NCI-H187 treated with DMSO at 0.1 percent for 48 hours (cell line): ENCODE results near the gene CD2AP.
"Not testable (repeated sequence)": the region's sequence is repeated elsewhere in the genome, so short reads cannot be mapped to it uniquely, and the experiment has no call there.

Experiments used
- DNase-seq: peaks from one replicate; lab custom pipeline; 2025; lab: John Stamatoyannopoulos, UW

Gene CD2AP

GRCh38 chr6:47634210-47635047 is 156.8 kb downstream of the CD2AP start:
- DNase-seq: no peak

DNA sequence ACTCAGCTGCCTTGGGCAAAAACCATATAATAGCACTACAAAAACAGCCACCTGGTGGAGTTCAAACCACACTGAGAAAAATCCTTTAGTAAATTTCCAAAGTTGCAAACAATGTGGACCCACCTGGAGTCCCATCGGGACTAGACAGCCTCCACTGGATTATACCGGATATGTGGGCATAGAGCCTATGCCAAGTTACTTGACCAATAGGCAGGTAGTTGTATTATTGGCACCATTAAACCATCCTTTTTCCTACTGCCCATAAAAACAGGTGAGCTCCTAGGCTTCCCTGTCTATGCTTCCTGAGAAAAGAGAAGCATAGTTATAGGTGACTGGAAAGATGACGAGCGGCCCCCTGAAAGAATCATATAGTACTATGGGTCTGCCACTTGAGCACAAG is 169.1 kb downstream of the CD2AP start:
- DNase-seq: no peak

- no peak for DNase-seq
Observed at GRCh38 chr6:47647188-47647587, 169.6 kb downstream of the CD2AP start.

DNA sequence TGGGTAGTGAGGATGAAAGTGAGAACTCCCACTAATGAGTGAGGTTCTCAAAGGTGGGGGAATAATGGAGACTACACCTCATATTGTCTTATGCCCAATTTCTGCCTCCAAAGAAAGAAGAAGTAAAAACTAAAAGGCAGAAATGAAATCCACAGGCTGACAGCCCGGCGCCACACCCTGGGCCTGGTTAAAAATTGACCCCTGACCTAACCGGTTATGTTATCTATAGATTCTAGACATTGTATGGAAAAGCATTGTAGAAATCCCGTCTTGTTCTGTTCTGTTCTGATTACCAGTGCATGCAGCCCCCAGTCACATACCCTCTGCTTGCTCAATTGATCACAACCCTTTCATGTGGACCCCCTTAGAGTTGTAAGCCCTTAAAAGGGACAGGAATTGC is 170.0 kb downstream of the CD2AP start:
- not testable (repeated sequence) for DNase-seq

DNA sequence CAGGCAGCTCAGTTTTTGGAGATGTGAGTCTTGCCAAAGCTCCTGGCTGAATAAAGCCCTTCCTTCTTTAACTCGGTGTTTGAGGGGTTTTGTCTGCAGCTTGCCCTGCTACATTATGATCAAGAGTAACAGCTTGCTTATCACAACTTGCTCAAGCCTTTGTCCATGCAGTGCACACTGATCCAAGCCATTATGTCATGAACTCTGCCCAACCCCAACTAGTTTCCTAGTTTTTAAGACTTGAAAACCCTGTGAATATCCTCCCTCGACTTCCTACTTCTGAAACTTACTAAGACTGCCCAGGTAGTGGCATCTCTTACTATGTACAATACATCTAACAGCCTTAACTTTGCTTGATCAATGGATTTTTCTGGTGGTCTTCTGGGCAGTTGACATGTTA is 170.4 kb downstream of the CD2AP start:
- no peak for DNase-seq

- DNase-seq: no peak
Observed at GRCh38 chr6:47650553-47651432, 173.2 kb downstream of the CD2AP start.

DNA sequence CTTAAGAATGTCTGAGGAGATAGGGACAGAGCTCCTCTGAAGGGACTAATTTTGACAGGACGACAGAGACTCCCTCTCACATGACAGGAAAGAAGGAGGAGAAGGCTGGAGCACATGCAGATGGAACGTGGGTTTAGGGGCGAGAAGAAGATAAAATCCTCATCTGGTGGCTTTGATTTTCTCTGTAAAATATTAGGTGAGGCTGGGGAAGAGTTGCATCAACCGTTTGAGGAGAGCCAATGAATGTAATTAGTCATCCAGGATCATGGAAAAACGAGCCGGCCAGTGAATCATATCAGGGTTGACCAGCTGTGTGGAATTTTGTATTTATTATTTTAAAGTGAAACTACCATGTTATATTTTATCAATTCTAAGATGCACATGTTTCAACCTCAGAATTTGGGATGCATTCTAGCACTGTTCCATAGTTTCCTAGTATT is 173.9 kb downstream of the CD2AP start:
- DNase-seq: no peak

DNA sequence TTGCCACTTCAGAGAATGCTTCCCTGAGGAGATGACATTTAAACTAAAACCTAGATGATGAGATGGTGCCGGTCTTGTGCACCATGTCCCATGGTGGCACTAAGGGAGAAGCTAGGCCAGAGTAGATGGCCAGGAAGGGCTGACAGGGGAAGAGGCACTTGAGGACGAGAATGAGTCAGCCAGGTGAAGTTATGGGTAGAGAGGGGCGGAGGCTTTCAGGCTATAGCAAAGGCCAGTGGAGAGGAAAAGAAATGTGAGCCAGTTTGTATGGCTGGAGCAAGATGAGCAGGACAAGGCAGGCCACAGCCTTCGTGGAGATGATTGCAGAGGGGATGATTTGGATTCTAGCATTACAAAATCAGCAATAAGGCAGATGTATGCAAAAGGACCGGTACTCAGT is 176.1 kb downstream of the CD2AP start:
- DNase-seq: no peak

- no peak for DNase-seq
Observed at GRCh38 chr6:47654255-47654654, 176.7 kb downstream of the CD2AP start.

DNA sequence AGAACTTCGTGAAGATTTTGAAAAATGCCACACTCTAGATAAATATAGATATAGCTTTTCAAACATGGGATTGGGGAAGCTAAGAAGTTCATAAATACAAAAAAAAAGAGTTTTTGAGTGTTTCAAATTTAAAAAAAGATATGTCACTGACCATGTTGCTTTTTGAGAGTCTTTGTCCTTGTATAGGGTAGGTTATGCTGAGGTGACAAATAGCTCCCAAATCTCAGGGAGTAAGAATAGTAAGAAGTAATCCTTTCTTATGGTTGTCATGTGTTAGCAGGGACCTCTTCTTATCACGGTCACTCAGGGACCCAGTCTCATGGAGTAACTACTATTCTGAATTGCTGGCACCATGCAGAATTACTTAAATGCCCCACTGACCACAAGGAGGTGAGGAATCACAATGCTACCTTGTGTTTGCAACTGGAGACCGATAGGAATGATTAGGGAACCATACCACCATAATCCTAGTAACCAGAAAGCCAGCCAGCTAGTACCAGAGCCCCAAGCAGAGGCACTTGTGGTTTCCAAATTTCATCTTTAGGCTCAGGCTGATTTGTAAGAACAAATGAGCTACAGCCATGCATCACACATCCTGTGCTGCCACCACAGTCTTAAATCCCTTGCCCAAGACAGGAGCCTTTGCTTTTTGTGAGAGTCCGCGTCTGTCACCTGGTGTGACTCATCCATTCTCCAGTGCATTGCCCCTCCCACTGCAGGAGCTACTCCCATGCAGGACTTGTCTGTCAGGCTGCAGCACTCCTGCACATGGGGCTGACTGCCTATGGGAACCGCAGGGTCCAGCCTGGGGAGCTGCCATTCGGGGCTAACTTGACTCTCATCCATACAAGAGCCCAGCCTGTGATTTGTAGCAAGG is 178.4 kb downstream of the CD2AP start:
- DNase-seq: no peak

DNA sequence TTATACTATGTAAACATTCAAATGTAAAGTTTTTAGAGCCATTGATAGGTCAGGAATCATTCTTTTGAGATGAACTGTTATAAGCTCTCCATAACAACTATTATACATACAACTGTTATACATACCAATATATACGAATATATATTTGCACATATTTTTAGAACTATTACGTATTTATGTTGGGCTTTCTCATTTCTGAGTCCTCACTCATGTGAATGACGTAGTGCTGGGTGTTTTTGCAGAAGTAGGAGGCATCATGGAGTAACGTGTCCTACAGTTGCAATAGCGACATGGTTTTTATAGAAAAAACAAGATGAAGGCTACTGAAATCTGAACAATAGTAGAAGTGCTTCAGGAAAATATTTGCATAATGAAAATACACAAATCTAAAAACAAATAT is 184.4 kb downstream of the CD2AP start:
- DNase-seq: no peak

- no peak for DNase-seq
Observed at GRCh38 chr6:47663462-47664216, 186.1 kb downstream of the CD2AP start.

DNA sequence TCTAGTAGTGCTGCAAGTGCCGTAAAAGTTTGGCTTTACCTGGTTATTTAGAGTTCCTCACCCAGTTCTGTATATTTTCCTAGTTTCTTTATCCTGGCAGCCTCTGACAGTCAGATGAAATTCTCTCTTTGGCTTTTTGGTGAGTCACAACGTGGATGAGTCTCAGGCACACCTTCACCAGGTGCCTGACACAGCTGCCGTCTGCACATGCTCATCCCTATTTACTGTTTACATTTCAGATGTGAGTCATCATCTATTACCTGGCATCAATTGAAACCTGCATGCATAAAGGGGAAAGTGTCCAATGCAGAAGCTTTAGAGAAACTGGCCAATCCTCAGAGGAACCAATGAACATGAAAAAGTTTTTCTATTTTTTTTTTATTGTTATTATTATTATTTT is 187.5 kb downstream of the CD2AP start:
- DNase-seq: no peak

- no peak for DNase-seq
Observed at GRCh38 chr6:47669684-47670513, 192.3 kb downstream of the CD2AP start.

- DNase-seq: no peak
Observed at GRCh38 chr6:47670851-47671250, 193.3 kb downstream of the CD2AP start.

GRCh38 chr6:47671777-47672176 is 194.2 kb downstream of the CD2AP start:
- no peak for DNase-seq

DNA sequence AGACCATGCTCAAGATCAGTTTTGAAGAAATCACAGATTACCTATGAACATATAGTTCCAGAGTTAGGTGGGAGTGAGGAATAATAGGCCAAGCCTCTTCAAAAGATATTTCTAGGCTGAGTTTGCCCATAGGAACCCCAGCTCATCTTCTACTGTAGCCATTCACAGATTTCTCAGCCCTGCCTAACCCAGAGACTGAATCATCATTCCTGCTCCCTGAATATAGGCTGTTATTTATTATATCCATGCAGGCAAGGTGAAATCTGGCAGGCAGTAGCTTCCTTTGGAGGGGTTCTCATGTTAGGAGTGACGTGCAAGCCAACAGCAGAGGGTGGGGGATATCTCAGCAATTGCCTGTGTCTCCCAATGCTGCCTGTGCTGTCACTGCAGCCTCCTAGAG is 195.2 kb downstream of the CD2AP start:
- DNase-seq: no peak

DNA sequence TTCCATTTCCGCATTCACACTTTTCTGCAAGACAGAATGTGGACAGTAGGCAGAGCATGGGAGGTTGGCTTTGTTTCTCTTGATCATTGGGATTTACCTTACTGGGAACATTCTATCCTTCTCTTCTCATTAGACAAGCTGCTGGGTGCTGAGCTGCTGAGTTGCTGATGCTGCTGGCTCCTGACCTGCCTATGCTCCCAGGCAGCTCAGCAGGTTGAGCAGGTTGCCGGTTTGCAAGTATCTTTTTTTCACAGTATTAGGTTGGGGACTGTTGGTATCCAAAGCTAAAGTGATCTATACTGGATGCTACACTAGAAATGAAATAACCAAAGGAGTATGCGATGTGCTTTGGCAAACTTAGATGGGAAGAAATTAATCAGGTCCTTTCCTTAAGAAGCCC is 197.1 kb downstream of the CD2AP start:
- DNase-seq: no peak
